Measurements from ENCODE around the gene LIMK2. TPM values are rescaled to one million over a fixed set of nuclear protein-coding genes. Genes with fewer than 3 reads are reported as not detected.
"Not testable (repeated sequence)": the region's sequence is repeated elsewhere in the genome, so short reads cannot be mapped to it uniquely, and the experiment has no call there.

Gene LIMK2
- total and polyA plus RNA-seq, 10 donors: 6.1 to 182 (median 60.6) TPM

- TF ChIP-seq POLR2A (IDR thresholded peaks at IDR 0.05) (no peak), POLR2AphosphoS5 (IDR thresholded peaks at IDR 0.05) (peak in 1 of 3 donors; percentile 79)
- no peaks in the 10 kb centered on the region for H3K27me3 ChIP-seq (replicated peaks in 1 of 7)
- H3K36me3 ChIP-seq: peaks cover 0 to 47% (median 12%) of the 10 kb centered on the region in 6 donors
- WGBS, 5 donors: 32 to 63% (median 39%) methylated on average over 6 of the region's 6 CpGs
- peak overlapping the region; percentile 61 to 94 (median 90) for H3K27ac ChIP-seq
- no peak for DNase-seq
- no peaks in the 10 kb centered on the region for H3K9me3 ChIP-seq
- H3K4me3 ChIP-seq: peak overlapping the region in 1 of 8 donors; percentile 58
- peaks cover 22 to 97% (median 58%) of the 10 kb centered on the region in 6 donors for H3K4me1 ChIP-seq
- intact Hi-C loops (cut with DNase I; ENCODE audit: low total_unique reads): loop anchor here (10.0 kb wide), 1 partner anchor 276 kb away; no protein-coding TSS in a partner anchor
These were observed 18.2 kb downstream of the LIMK2 start for GRCh38 chr22:31230155-31230870.

- peak in 1 of 3 donors; percentile 78 for TF ChIP-seq POLR2AphosphoS5 (IDR thresholded peaks at IDR 0.05)
- no peak for TF ChIP-seq POLR2A (IDR thresholded peaks at IDR 0.05)
- peak; percentile 45 to 86 (median 71) for TF ChIP-seq CTCF (IDR thresholded peaks at IDR 0.05 in 8 of 11, conservative IDR thresholded peaks at IDR 0.05 in 3 of 11)
- Histone ChIP-seq H3K9me3 (no peaks in the 10 kb centered on the region), H3K4me1 (peaks cover 22 to 98% (median 61%) of the 10 kb centered on the region in 6 donors), H3K4me3 (peak overlapping the region in 1 of 8 donors; percentile 58), H3K36me3 (peaks cover 0 to 41% (median 8%) of the 10 kb centered on the region in 6 donors), H3K27ac (peak overlapping the region; percentile 61 to 94 (median 90)), H3K27me3 (replicated peaks in 1 of 7) (no peaks in the 10 kb centered on the region)
- intact Hi-C loops (cut with DNase I; ENCODE audit: low total_unique reads): loop anchor here (10.0 kb wide), 1 partner anchor 276 kb away; no protein-coding TSS in a partner anchor
- no peak for DNase-seq
- 24 to 37% (median 30%) methylated on average over 3 of the region's 3 CpGs for WGBS, 5 donors
These were observed 18.9 kb downstream of the LIMK2 start for GRCh38 chr22:31230871-31231621.

GRCh38 chr22:31233001-31233400 lies 20.9 kb downstream of the LIMK2 start:
- TF ChIP-seq POLR2AphosphoS5 (IDR thresholded peaks at IDR 0.05) (no peak), CTCF (IDR thresholded peaks at IDR 0.05 in 8 of 11, conservative IDR thresholded peaks at IDR 0.05 in 3 of 11) (no peak), POLR2A (IDR thresholded peaks at IDR 0.05) (no peak)
- 71 to 80% (median 74%) methylated on average over 3 of the region's 3 CpGs for WGBS, 5 donors
- Histone ChIP-seq H3K27ac (peak overlapping the region in 5 of 8 donors; percentile 7 to 94 (median 92)), H3K9me3 (no peaks in the 10 kb centered on the region), H3K36me3 (peaks cover 0 to 27% (median 0%) of the 10 kb centered on the region in 6 donors), H3K4me3 (peak overlapping the region in 1 of 8 donors; percentile 1), H3K27me3 (replicated peaks in 1 of 7) (no peaks in the 10 kb centered on the region), H3K4me1 (peaks cover 22 to 98% (median 62%) of the 10 kb centered on the region in 6 donors)
- intact Hi-C loops (cut with DNase I; ENCODE audit: low total_unique reads): loop anchor here (10.0 kb wide), 1 partner anchor 278 kb away; no protein-coding TSS in a partner anchor
- no peak for DNase-seq

- intact Hi-C loops (cut with DNase I; ENCODE audit: low total_unique reads): loop anchor here (10.0 kb wide), 1 partner anchor 280 kb away; no protein-coding TSS in a partner anchor
- Histone ChIP-seq H3K9me3 (no peaks in the 10 kb centered on the region), H3K27me3 (replicated peaks in 1 of 7) (no peaks in the 10 kb centered on the region), H3K4me3 (peak overlapping the region in 2 of 8 donors; percentile 0 to 51), H3K36me3 (peaks cover 0 to 29% (median 0%) of the 10 kb centered on the region in 6 donors), H3K4me1 (peaks cover 21 to 93% (median 50%) of the 10 kb centered on the region in 6 donors), H3K27ac (peak overlapping the region in 7 of 8 donors; percentile 56 to 94 (median 79))
- 23 to 40% (median 32%) methylated on average over 3 of the region's 3 CpGs for WGBS, 5 donors
- no peak for DNase-seq
- TF ChIP-seq CTCF (IDR thresholded peaks at IDR 0.05 in 8 of 11, conservative IDR thresholded peaks at IDR 0.05 in 3 of 11) (no peak), POLR2AphosphoS5 (IDR thresholded peaks at IDR 0.05) (peak in 1 of 3 donors; percentile 75), POLR2A (IDR thresholded peaks at IDR 0.05) (no peak)
These were observed 23.0 kb downstream of the LIMK2 start for GRCh38 chr22:31235081-31235480.

- Histone ChIP-seq H3K36me3 (peaks cover 0 to 38% (median 0%) of the 10 kb centered on the region in 6 donors), H3K4me1 (peaks cover 12 to 88% (median 40%) of the 10 kb centered on the region in 6 donors), H3K27ac (peak overlapping the region in 5 of 8 donors; percentile 56 to 94 (median 92)), H3K4me3 (peak overlapping the region in 2 of 8 donors; percentile 0 to 51)
- not testable (repeated sequence) for H3K9me3 ChIP-seq; H3K27me3 ChIP-seq (replicated peaks in 1 of 7); DNase-seq
- intact Hi-C loops (cut with DNase I; ENCODE audit: low total_unique reads): loop anchor here (10.0 kb wide), 1 partner anchor 281 kb away; no protein-coding TSS in a partner anchor
- 94 to 99% (median 96%) methylated on average over 4 of the region's 4 CpGs for WGBS, 5 donors
These were observed 23.9 kb downstream of the LIMK2 start for GRCh38 chr22:31236044-31236443.

Measured in spleen (tissue), 11 donors.